GM19452 (cell line): ENCODE measurements around the gene ANKRD12.
A peak's percentile ranks its signal among the peaks of the same experiment; 100 is the strongest.

Experiments
- ATAC-seq: cut with Tn5 transposase; IDR thresholded peaks from one replicate; pipeline ENCODE4 v1.9.1; 2021; ENCODE audit not compliant: unreplicated experiment

ANKRD12 gene

GRCh38 chr18:9285604-9286003 is 149.0 kb downstream of the ANKRD12 start:
- no peak for ATAC-seq

- ATAC-seq = no peak
These were observed 150.5 kb downstream of the ANKRD12 start for GRCh38 chr18:9287036-9287435.

- ATAC-seq = no peak
These were observed 153.1 kb downstream of the ANKRD12 start for GRCh38 chr18:9289698-9290097.

- no peak for ATAC-seq
These were observed 153.6 kb downstream of the ANKRD12 start for GRCh38 chr18:9290156-9290555.

- ATAC-seq = no peak
These were observed 155.5 kb downstream of the ANKRD12 start for GRCh38 chr18:9292047-9292446.

GRCh38 chr18:9293948-9294347 is 157.4 kb downstream of the ANKRD12 start:
- no peak for ATAC-seq

DNA sequence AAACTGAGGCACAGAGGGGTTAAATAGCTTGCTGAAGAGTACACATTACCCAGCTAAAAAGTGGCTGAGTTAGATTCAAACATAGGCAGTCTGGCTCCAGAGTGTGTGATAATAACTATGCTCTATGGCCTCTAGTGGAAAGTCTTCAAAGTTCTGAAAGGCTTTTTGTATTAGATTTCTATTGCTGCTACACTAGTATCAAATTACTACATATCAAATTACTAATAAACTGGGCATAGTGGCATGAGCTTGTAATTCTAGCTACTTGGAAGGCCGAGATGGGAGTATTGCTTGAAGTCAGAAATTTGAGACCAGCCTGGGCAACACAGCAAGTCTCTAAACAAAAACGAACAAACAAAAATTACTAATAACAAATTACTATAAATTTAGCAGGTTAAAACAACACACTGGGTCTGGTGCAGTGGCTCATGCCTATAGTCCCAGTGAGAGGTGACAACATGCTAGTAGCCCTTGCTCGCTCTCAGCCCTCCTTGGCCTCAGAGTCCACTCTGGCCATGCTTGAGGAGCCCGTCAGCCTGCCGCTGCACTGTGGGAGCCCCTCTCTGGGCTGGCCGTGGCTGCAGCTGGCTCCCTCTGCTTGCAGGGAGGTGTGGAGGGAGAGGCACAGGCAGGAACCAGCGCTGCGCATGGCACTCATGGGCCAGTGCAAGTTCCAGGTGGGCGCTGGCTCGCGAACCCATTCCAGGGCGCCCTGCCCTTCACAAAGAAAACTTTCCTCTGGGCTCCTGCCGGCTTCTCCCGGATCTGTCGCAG is 159.8 kb downstream of the ANKRD12 start:
- no peak for ATAC-seq

DNA sequence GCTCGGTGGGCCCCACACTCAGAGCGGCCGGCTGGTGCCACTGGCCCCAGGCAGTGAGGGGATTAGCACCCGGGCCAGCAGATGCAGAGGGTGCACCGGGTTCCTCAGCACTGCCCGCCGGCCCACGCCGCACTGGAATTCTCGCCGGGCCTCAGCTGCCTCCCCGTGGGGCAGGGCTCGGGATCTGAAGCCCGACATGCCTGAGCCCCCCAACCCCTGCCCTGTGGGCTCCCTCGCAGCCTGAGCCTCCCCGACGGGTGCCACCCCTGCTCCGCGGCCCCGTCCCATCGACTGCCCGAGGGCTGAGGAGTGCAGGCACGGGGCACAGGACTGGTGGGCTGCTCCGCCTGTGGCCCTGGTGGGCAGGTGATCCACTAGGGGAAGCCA is 160.4 kb downstream of the ANKRD12 start:
- ATAC-seq = no peak

DNA sequence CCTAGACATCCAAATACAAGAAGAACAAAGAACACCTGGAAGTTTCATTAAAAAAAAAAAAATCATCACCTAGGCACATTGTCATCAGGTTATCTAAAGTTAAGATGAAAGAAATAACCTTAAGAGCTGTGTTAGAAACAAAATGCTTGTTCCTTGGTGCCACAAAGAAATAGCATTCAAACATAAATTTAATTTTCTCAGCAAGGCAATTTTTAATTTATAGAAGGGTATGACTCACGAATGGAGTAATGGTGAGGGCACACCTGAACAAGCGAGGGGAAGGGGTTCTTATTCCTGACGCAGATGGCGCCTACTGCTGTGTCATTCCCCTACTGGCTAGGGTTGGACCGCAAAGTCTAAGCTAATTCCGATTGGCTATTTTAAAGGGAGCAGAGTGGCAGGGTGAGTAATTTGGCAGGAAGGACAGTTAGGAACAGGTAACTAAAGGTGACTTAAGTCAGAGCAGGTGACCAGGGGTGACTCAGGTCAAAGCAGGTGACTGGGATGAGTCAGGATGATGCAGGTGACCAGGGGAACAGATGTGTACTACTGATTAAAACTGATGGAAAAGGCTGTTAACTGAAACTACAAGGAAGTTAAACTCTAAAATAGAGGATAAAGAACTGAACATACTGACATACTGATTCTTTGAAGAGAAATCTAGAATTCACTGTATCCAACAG is 167.9 kb downstream of the ANKRD12 start:
- no peak for ATAC-seq

- ATAC-seq = no peak
These were observed 182.8 kb downstream of the ANKRD12 start for GRCh38 chr18:9319333-9319732.

- ATAC-seq = no peak
These were observed 184.5 kb downstream of the ANKRD12 start for GRCh38 chr18:9321017-9321452.

DNA sequence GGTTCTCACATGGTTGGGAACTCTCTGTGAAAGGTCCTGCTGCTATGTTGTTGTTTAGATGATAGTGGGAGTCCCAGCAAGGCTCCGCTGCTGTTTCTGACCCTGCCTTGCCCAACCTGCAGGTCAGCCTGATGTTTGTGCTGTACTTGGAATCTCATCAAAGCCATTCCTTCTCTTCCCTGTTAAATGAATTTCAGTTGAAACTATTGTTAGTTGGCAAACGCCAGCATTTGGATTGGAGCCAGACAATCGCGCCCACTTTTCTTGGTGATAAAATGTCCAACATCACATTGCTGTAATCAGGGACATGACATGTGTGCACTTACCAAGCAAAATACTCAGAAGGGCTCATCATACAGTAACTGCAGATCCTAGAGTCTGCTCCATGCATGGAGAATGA is 185.2 kb downstream of the ANKRD12 start:
- ATAC-seq = no peak

GRCh38 chr18:9322744-9323143 is 186.2 kb downstream of the ANKRD12 start:
- no peak for ATAC-seq

DNA sequence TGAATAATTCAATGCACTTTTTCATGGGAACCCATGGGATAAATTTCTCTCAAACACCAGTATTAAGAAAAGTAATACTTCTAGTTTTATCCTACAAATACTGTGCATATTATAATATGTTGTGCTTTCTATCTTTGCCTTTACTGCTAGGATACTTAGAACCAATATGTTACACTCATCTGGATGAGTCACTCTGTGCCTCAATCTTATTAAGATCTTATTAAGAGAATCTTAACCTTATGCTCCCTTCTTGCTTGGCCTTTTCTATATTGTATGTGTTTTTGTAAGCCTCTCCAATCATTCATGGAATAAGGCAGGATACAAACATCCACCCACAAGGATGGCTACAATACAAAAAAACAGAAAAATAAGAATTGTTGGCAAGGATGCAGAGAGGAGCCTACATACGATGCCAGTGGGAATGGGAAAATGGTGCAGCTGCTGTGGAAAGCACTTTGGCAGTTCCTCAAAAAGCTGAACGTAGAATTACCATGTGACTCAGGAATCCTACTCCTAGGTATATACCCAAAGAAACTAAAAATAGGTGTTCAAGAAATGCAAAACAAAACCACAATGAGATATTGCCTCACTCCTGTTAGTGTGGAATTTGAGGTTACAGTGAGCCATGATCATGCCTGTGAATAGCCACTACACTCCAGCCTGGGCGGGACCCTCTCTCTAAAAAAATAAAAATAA is 187.3 kb downstream of the ANKRD12 start:
- no peak for ATAC-seq

DNA sequence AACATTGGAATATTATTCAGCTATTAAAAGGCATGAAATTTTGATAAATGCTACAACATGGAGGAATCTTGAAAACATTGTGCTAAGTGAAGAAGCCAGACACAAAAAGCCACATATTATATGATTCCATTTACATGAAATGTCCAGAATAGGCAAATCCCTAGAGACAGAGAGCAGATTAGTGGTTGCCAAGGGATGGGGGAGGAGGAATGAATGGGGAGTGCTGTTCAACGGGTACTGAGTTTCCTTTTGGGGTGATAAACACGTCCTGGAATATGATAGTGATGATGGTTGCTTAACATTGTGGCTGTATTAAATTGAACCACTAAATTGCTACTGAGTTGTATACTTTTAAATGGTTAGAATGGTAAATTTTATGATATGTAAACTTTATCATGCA is 189.1 kb downstream of the ANKRD12 start:
- no peak for ATAC-seq

DNA sequence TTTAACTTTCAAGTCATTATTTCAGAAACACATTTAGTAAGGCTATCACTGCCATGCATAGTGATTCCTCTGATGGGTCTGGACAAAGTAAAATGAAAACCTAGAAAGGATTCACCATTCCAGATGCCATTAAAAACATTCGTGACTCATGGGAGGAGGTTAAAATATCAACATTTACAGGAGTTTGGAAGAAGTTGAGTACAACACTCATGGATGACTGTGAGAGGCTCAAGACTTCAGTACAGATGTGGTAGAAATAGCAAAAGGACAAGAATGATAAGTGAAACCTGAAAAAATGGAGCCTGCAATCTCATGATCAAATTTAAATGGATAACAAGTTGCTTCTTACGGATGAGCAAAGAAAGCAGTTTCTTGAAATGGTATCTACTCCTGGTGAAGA is 192.2 kb downstream of the ANKRD12 start:
- ATAC-seq = no peak

GRCh38 chr18:9329471-9329870 is 192.9 kb downstream of the ANKRD12 start:
- no peak for ATAC-seq

GRCh38 chr18:9330419-9330818 is 193.8 kb downstream of the ANKRD12 start:
- ATAC-seq = no peak

DNA sequence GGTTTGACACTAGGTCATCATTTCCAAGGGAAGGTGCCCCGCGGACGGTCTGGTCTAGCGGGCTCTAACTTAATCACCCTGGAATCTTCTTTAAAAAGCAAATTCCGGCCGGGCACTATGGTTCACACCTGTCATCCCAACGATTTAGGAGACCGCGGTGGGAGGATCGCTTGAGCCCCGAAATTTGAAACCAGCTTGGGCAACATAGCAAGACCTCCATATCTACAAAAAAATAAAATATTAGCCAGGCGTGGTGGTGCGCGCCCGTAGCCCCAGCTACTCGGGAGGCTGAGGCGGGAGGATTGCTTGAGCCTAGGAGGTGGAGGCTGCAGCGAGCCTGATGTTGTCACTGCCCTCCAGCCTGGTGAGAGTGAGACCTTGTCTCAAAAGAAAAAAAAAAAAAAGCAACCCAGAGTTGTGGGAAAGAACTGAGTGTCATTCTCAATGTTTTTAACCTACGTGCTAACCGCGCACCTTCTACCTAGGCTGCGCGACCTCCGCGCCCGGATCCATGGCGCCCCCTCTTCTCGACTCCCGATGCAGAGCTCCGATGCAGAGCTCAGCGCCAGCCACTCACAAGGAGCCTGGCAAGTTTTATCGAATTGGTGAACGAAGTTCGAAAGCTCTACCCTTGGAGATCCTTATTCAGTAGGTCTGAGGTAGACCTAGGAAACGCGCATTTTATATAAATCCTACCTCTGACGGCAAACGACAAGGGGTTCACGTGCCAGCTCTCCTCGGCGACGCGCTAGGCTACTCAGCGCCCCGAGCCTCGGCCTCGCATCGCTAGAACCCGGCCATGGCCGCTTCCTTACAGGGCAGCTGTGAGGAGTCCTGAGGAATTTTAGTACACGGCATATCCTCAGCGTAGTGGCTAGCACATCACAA is 197.1 kb downstream of the ANKRD12 start:
- ATAC-seq = peak; percentile 36

- peak; percentile 79 for ATAC-seq
These were observed 197.9 kb downstream of the ANKRD12 start, which contains the start of gene TWSG1 for GRCh38 chr18:9334329-9334972. Gene TWSG1, plus strand, starts transcription at chr18:9334773. Its CDS starts 2,457 bp downstream, at chr18:9337230.
